A549 (cell line): ENCODE data around the gene FAM89B. TPM values are rescaled to one million over a fixed set of nuclear protein-coding genes. Genes with fewer than 3 reads are reported as not detected.

Experiments used
- ATAC-seq, 2 experiments: fragments of 200-7000 bp in 1 of 2; fragments of >200 bp in 1 of 2; cut with Nextera tagmentation in 1 of 2; cut with Tn5 transposase in 1 of 2; 3 replicates each; pipeline versions ENCODE4 v1.8.0 to v1.9.1; 2018 to 2020; ENCODE audit warnings: mild to moderate bottlenecking in 1 of 2, moderate library complexity in 1 of 2
- CTCF ChIA-PET: fragments of 300-600 bp; sonication (Branson Sonifier 250); formaldehyde crosslinking; extraction: SDS; loops from one replicate; lab custom pipeline; 2021; ENCODE audit warnings: antibody characterized with exemption, inconsistent platforms; lab: Yijun Ruan, JAX
- POLR2A ChIA-PET: fragments of 350-600 bp; formaldehyde crosslinking; extraction: SDS; loops from one replicate; lab custom pipeline; 2021; ENCODE audit warnings: antibody characterized with exemption, inconsistent platforms; lab: Yijun Ruan, JAX
- DNase-seq, 2 experiments: peaks; one replicate each; pipeline versions ENCODE4 v3.0.0 to v3.0.0-alpha.2; 2011 to 2016; ENCODE audit warnings: low read depth in 1 of 2, low spot score in 1 of 2
- FAIRE-seq: peaks from 2 replicates; lab custom pipeline; 2011; peaks lifted over from hg19 to GRCh38; lab: Jason Lieb, UNC
- H3K27ac ChIP-seq, 2 experiments: fragments of >200 bp; sonication (Bioruptor Twin); formaldehyde crosslinking; 3 replicates each; pipeline ENCODE4 v1.5.1; 2016 to 2017
- H3K4me1 ChIP-seq: fragments of >200 bp; sonication (Bioruptor Twin); formaldehyde crosslinking; 3 replicates; pipeline ENCODE4 v1.6.1; 2016
- H3K4me2 ChIP-seq: fragments of >200 bp; sonication (Bioruptor Twin); formaldehyde crosslinking; 3 replicates; pipeline ENCODE4 v1.6.1; 2016
- H3K4me3 ChIP-seq: fragments of >200 bp; sonication (Bioruptor Twin); formaldehyde crosslinking; 3 replicates; pipeline ENCODE4 v1.5.1; 2016
- H3K9me3 ChIP-seq: fragments of >200 bp; sonication (Bioruptor Twin); formaldehyde crosslinking; 3 replicates; pipeline ENCODE4 v1.6.1; 2016
- CBX8 ChIP-seq: fragments of 200-600 bp; sonication (generic); IDR thresholded peaks from 2 replicates; pipeline ENCODE4 v1.6.1; 2016
- CEBPB ChIP-seq, 2 experiments: fragments of >200 bp in 1 of 2; sonication (Bioruptor Twin) in 1 of 2; formaldehyde crosslinking in 1 of 2; IDR thresholded peaks; 2 replicates each; pipeline ENCODE4 v1.6.1; 2012 to 2016
- E2F6 ChIP-seq: IDR thresholded peaks from 2 replicates; pipeline ENCODE4 v1.6.1; 2012; ENCODE audit warnings: low read depth, borderline replicate concordance
- EP300 ChIP-seq, 2 experiments: fragments of >200 bp; sonication (Bioruptor Twin); formaldehyde crosslinking; IDR thresholded peaks; 2 replicates in 1 of 2; 3 replicates in 1 of 2; pipeline ENCODE4 v1.6.1; 2016 to 2017
- FOSL2 ChIP-seq, 2 experiments: fragments of 450-650 bp in 1 of 2; fragments of >200 bp in 1 of 2; sonication (Bioruptor Twin) in 1 of 2; formaldehyde crosslinking; IDR thresholded peaks; 2 replicates each; pipeline versions ENCODE4 v1.5.0 to v1.6.1; 2016 to 2020; ENCODE audit warnings: mild to moderate bottlenecking in 1 of 2, moderate library complexity in 1 of 2
- HES2 ChIP-seq: fragments of >200 bp; sonication (Bioruptor Twin); formaldehyde crosslinking; IDR thresholded peaks from 2 replicates; pipeline ENCODE4 v1.6.1; 2016
- HOXB13 ChIP-seq: fragments of 250-450 bp; sonication (Bioruptor Pico); IDR thresholded peaks from 2 replicates; pipeline ENCODE4 v1.5.0; 2020; ENCODE audit warnings: low read depth, mild to moderate bottlenecking, moderate library complexity
- KDM1A ChIP-seq: fragments of 200-600 bp; sonication (generic); IDR thresholded peaks from 2 replicates; pipeline ENCODE4 v1.6.1; 2016; ENCODE audit warnings: low read depth, mild to moderate bottlenecking
- KDM5A ChIP-seq: fragments of 200-600 bp; sonication (generic); IDR thresholded peaks from 2 replicates; pipeline ENCODE4 v1.6.1; 2016; ENCODE audit warnings: antibody characterized with exemption, mild to moderate bottlenecking
- MAZ ChIP-seq: fragments of 150-350 bp; IDR thresholded peaks from 2 replicates; pipeline ENCODE4 v1.6.1; 2014; ENCODE audit warnings: antibody characterized with exemption, low read depth, low read length, borderline replicate concordance
- NR3C1 ChIP-seq: fragments of >200 bp; sonication (Bioruptor Twin); formaldehyde crosslinking; IDR thresholded peaks from 3 replicates; pipeline ENCODE4 v1.6.1; 2017
- POLR2A ChIP-seq: IDR thresholded peaks from 2 replicates; pipeline ENCODE4 v1.6.1; 2012; ENCODE audit warnings: mild to moderate bottlenecking, low read length
- RAD21 ChIP-seq, 2 experiments: fragments of >200 bp in 1 of 2; sonication (Bioruptor Twin) in 1 of 2; formaldehyde crosslinking in 1 of 2; IDR thresholded peaks in 1 of 2; conservative IDR thresholded peaks in 1 of 2; 2 replicates in 1 of 2; 3 replicates in 1 of 2; pipeline ENCODE4 v1.6.1; 2012 to 2018; ENCODE audit warnings: inconsistent platforms in 1 of 2
- RFX5 ChIP-seq: fragments of 450-650 bp; IDR thresholded peaks from 2 replicates; pipeline ENCODE4 v1.7.1; 2014; ENCODE audit warnings: antibody characterized with exemption, mild to moderate bottlenecking, moderate library complexity
- RNF2 ChIP-seq: fragments of 200-600 bp; sonication (generic); IDR thresholded peaks from 2 replicates; pipeline ENCODE4 v1.6.1; 2016; ENCODE audit warnings: low read depth, mild to moderate bottlenecking, antibody characterized with exemption, moderate library complexity, borderline replicate concordance
- SREBF2 ChIP-seq: fragments of 450-650 bp; IDR thresholded peaks from 2 replicates; pipeline ENCODE4 v1.6.1; 2014; ENCODE audit warnings: mild to moderate bottlenecking, moderate library complexity
- TP53 ChIP-seq: fragments of 250-450 bp; sonication (Bioruptor Pico); IDR thresholded peaks from 2 replicates; pipeline ENCODE4 v1.5.0; 2021; ENCODE audit warnings: mild to moderate bottlenecking, moderate library complexity
- USF2 ChIP-seq: fragments of 450-650 bp; IDR thresholded peaks from 2 replicates; pipeline ENCODE4 v1.6.1; 2014; ENCODE audit warnings: antibody characterized with exemption
- ZFP36 ChIP-seq: fragments of 450-650 bp; IDR thresholded peaks from 2 replicates; pipeline ENCODE4 v1.6.1; 2014; ENCODE audit warnings: borderline replicate concordance; ENCODE audit not compliant: partially characterized antibody
- WGBS: methylation state at CpG from one replicate; pipeline ENCODE4 v1.1.6; 2017; ENCODE audit errors: missing lambda C conversion rate; 5-methylcytosine and 5-hydroxymethylcytosine counted together
- polyA plus RNA-seq, 4 experiments: library from polyadenylated mRNA; depleted of rRNA in 3 of 4; stranded (reverse); fragments of >200 nt; fragmentation: RNase III in 1 of 4; extraction: RNeasy Plus Mini Kit Qiagen cat#74134 plus additional on column Dnase treatment in 1 of 4; gene quantifications; 2 replicates in 3 of 4; 3 replicates in 1 of 4; pipeline ENCODE4 v1.2.3, GENCODE V29; 2011 to 2017
- TF ChIP-seq, protein P1 (sequence below): IDR thresholded peaks from 2 replicates; pipeline ENCODE4 v1.6.1; 2012
- TF ChIP-seq, protein P2 (sequence below): fragments of 200-600 bp; sonication (generic); IDR thresholded peaks from 2 replicates; pipeline ENCODE4 v1.6.1; 2016; ENCODE audit warnings: antibody characterized with exemption, mild to moderate bottlenecking, moderate library complexity

The FAM89B gene
- polyA plus RNA-seq, 2 of the 4 experiments (the other 2 are of a cell fraction) = 13.5 to 23.9 TPM

GRCh38 chr11:65609229-65609628 is 36.9 kb downstream of the FAM89B start:
- POLR2A ChIA-PET = no interaction called here
- DNase-seq = no peak
- H3K27ac ChIP-seq = no peak overlapping the region

DNA sequence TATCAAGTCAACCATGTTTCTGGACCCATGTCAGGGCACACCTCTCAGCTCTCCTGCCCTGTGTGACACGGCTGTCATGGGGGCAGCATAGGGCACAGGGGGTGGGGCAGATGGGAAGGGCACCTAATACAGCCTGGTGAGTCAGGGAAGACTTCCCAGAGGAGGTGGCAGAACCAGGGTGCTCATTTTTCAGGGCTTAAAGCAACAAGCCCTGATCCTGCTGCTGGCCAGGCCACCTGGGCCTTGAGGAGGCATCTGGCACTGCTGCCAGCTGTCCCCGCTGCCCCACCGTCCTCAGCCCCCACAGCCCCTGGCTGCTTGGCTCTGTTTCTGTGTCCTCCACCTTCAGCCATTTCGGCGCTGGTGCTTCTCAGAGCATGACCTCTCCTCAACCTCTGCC is 37.3 kb downstream of the FAM89B start:
- WGBS = 74% methylated on average over 5 of the region's 5 CpGs
- DNase-seq = no peak
- TF ChIP-seq EP300 (IDR thresholded peaks at IDR 0.05) (no peak), ZFP36 (peak; percentile 75)
- Histone ChIP-seq H3K9me3 (no peaks in the 10 kb centered on the region), H3K4me3 (no peak overlapping the region), H3K4me2 (no peak overlapping the region), H3K4me1 (peaks cover 35% of the 10 kb centered on the region), H3K27ac (no peak overlapping the region)
- CTCF ChIA-PET = interaction anchor here (1.2 to 20.1 kb wide), 6 partner anchors 11 to 275 kb away, joined by 3 to 249 read pairs (median 4); partner anchors contain the start of gene KCNK7
- no peak for ATAC-seq
- POLR2A ChIA-PET = no interaction called here
- no peak for FAIRE-seq

More at GRCh38 chr11:65609229-65609628, 36.9 kb downstream of the FAM89B start:
- Histone ChIP-seq H3K9me3 (no peaks in the 10 kb centered on the region), H3K4me2 (no peak overlapping the region), H3K4me1 (peaks cover 35% of the 10 kb centered on the region), H3K4me3 (no peak overlapping the region)
- no peak for TF ChIP-seq RFX5
- TF ChIP-seq FOSL2 (IDR thresholded peaks at IDR 0.05) = no peak
- no peak for TF ChIP-seq FOSL2 (CRISPR knock-in tag; IDR thresholded peaks at IDR 0.05)
- TF ChIP-seq MAZ = no peak
- no peak for TF ChIP-seq SREBF2
- no peak for TF ChIP-seq KDM5A
- TF ChIP-seq ZFP36 = no peak
- TF ChIP-seq, protein P1, sequence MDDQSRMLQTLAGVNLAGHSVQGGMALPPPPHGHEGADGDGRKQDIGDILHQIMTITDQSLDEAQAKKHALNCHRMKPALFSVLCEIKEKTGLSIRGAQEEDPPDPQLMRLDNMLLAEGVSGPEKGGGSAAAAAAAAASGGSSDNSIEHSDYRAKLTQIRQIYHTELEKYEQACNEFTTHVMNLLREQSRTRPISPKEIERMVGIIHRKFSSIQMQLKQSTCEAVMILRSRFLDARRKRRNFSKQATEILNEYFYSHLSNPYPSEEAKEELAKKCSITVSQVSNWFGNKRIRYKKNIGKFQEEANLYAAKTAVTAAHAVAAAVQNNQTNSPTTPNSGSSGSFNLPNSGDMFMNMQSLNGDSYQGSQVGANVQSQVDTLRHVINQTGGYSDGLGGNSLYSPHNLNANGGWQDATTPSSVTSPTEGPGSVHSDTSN = no peak
- TF ChIP-seq CBX8 = no peak
- no peak for TF ChIP-seq TP53 (CRISPR knock-in tag)
- TF ChIP-seq USF2 = no peak
- no peak for TF ChIP-seq CEBPB (IDR thresholded peaks at IDR 0.05)
- TF ChIP-seq, protein P2, sequence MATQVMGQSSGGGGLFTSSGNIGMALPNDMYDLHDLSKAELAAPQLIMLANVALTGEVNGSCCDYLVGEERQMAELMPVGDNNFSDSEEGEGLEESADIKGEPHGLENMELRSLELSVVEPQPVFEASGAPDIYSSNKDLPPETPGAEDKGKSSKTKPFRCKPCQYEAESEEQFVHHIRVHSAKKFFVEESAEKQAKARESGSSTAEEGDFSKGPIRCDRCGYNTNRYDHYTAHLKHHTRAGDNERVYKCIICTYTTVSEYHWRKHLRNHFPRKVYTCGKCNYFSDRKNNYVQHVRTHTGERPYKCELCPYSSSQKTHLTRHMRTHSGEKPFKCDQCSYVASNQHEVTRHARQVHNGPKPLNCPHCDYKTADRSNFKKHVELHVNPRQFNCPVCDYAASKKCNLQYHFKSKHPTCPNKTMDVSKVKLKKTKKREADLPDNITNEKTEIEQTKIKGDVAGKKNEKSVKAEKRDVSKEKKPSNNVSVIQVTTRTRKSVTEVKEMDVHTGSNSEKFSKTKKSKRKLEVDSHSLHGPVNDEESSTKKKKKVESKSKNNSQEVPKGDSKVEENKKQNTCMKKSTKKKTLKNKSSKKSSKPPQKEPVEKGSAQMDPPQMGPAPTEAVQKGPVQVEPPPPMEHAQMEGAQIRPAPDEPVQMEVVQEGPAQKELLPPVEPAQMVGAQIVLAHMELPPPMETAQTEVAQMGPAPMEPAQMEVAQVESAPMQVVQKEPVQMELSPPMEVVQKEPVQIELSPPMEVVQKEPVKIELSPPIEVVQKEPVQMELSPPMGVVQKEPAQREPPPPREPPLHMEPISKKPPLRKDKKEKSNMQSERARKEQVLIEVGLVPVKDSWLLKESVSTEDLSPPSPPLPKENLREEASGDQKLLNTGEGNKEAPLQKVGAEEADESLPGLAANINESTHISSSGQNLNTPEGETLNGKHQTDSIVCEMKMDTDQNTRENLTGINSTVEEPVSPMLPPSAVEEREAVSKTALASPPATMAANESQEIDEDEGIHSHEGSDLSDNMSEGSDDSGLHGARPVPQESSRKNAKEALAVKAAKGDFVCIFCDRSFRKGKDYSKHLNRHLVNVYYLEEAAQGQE = no peak
- no peak for TF ChIP-seq POLR2A
- no peak for TF ChIP-seq HOXB13 (CRISPR knock-in tag)
- no peak for TF ChIP-seq RNF2
- no peak for TF ChIP-seq KDM1A
- ATAC-seq = no peak
- 91% methylated on average over 3 of the region's 3 CpGs for WGBS
- CTCF ChIA-PET = interaction anchor here (1.2 to 20.1 kb wide), 6 partner anchors 11 to 276 kb away, joined by 3 to 249 read pairs (median 4); partner anchors contain the start of gene KCNK7
- no peak for FAIRE-seq

DNA sequence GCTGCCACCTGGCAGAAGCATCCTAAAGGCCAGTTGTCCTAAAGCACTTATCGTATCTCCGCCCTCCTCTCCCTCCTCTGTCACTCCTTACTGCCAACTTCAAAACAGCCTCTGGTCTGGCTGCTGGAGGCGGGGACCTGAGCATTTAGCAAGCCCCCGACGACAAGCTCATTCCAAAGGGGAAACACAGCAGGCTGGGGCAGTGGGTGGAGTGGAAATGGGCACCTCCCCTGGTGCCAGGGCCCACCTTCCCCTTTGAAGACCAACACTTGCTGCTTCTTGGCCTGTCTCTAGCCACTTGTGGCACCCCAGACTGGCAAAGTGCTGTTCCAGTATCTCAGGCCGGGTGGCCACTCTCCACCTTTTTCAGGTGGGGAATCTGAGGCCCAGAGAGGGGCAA is 38.1 kb downstream of the FAM89B start:
- Histone ChIP-seq H3K4me2 (no peak overlapping the region), H3K27ac (peak overlapping the region in 1 of 2 experiments; percentile 19; a peak in 1 of 6 replicates), H3K4me1 (peaks cover 35% of the 10 kb centered on the region), H3K9me3 (no peaks in the 10 kb centered on the region), H3K4me3 (no peak overlapping the region)
- no peak for DNase-seq
- no peak for ATAC-seq
- no peak for TF ChIP-seq HES2
- no peak for TF ChIP-seq E2F6
- TF ChIP-seq RAD21 (conservative IDR thresholded peaks at IDR 0.05 in 1 of 2, IDR thresholded peaks at IDR 0.05 in 1 of 2) = no peak
- TF ChIP-seq NR3C1 = no peak
- ChIA-PET CTCF (interaction anchor here (1.2 to 20.1 kb wide), 3 partner anchors 16 to 69 kb away, joined by 3 to 249 read pairs (median 8); partner anchors contain the start of gene KCNK7), POLR2A (no interaction called here)
- FAIRE-seq = no peak
- 84% methylated on average over 6 of the region's 6 CpGs for WGBS
